ENCODE measurements around the gene SLC38A3. TPM values are rescaled to one million over a fixed set of nuclear protein-coding genes. Genes with fewer than 3 reads are reported as not detected.

SLC38A3 gene
- total and polyA plus RNA-seq, 2 donors (not counting 3 experiments of a cell fraction or from before 2014, with no cell fraction given) = 0.60 to 1.1 TPM

DNA sequence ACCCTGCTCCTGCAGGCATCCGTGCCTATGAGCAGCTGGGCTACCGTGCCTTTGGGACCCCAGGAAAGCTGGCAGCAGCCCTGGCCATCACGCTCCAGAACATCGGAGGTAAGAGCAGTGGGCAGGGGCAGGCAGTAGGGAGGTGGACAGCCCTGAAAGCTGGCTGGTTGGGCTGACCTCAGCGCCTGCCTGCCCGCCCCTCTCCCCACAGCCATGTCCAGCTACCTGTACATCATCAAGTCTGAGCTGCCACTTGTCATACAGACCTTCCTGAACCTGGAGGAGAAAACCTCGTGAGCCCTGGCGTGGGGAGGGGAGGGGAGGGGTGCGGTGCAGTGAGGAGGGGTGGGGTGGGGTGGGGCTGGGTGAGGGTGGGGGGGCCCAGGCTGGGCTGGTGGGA, 10.5 kb downstream of the SLC38A3 start:
- intact Hi-C loops (cut with micrococcal nuclease) (no loop called here), dilution Hi-C loops (cut with MboI; ENCODE audit: extremely low pct_ligation_motif_present, low sequenced_read_pairs) (no loop called here)
- FAIRE-seq = no peak
- no peak overlapping the region for H2AFZ ChIP-seq (ENCODE audit: low read depth, low read length)
- no TSS peak for BruUV-seq (replicated peaks)
- no peak overlapping the region for H3K4me2 ChIP-seq (ENCODE audit: insufficient read depth, low read length)
- CTCF ChIA-PET = interaction anchor here (0.6 to 7.3 kb wide), 5 partner anchors 11 to 64 kb away, joined by 3 to 55 read pairs (median 6); no protein-coding TSS in a partner anchor
- POLR2A ChIA-PET = no interaction called here
- no peak for DNase-seq (ENCODE audit: low read depth, low spot score)
- H3K27ac ChIP-seq (ENCODE audit: insufficient read depth, low read depth, low read length) = no peak overlapping the region
- TF ChIP-seq POLR2AphosphoS5 (IDR thresholded peaks at IDR 0.05; ENCODE audit: insufficient read depth, low read depth, low read length) (no peak), POLR2A (IDR thresholded peaks at IDR 0.05; ENCODE audit: low read depth, low read length) (no peak), MAX (IDR thresholded peaks at IDR 0.05; ENCODE audit: insufficient read depth, insufficient read length) (no peak), CTCF (IDR thresholded peaks at IDR 0.05; ENCODE audit: extremely low read depth in 1 of 2, insufficient read depth in 1 of 2, low read depth in 1 of 2, low read length in 2 of 2) (no peak), FOS (IDR thresholded peaks at IDR 0.05; ENCODE audit: borderline replicate concordance, insufficient read depth, low read length) (no peak), GATA2 (IDR thresholded peaks at IDR 0.05; ENCODE audit: insufficient read depth, insufficient read length, low read depth, low read length) (no peak), MYC (IDR thresholded peaks at IDR 0.05; ENCODE audit: low read depth, low read length) (no peak), EZH2 (IDR thresholded peaks at IDR 0.05; ENCODE audit: borderline replicate concordance, low read depth, low read length, severe bottlenecking) (no peak), JUN (IDR thresholded peaks at IDR 0.05; ENCODE audit: borderline replicate concordance, insufficient read depth, insufficient read length, low read depth) (no peak)
- no peaks in the 10 kb centered on the region for H3K36me3 ChIP-seq (ENCODE audit: control insufficient read depth in 2 of 2, extremely low read depth in 1 of 2, insufficient read depth in 2 of 2, low read length in 2 of 2)
- no peak overlapping the region for H3K9ac ChIP-seq (replicated peaks; ENCODE audit: extremely low read depth, insufficient read depth, low read length)
- H3K9me1 ChIP-seq (replicated peaks; ENCODE audit: control insufficient read depth, extremely low read depth, insufficient read depth, low read length) = no peaks in the 10 kb centered on the region
- H4K20me1 ChIP-seq (replicated peaks; ENCODE audit: control insufficient read depth, extremely low read depth, insufficient read depth, low read length) = no peaks in the 10 kb centered on the region
- no peaks in the 10 kb centered on the region for H3K4me1 ChIP-seq (ENCODE audit: control insufficient read depth, extremely low read depth, insufficient read depth, low read length)
- H3K79me2 ChIP-seq (ENCODE audit: control insufficient read depth, insufficient read depth, low read length) = no peaks in the 10 kb centered on the region
- H3K27me3 ChIP-seq (ENCODE audit: control insufficient read depth in 2 of 2, insufficient read depth in 2 of 2, low read length in 2 of 2) = no peaks in the 10 kb centered on the region
- H3K4me3 ChIP-seq (replicated peaks in 1 of 3; ENCODE audit: insufficient read depth in 1 of 3, low read depth in 1 of 3, low read length in 3 of 3) = no peak overlapping the region
- no peaks in the 10 kb centered on the region for H3K9me3 ChIP-seq (replicated peaks; ENCODE audit: control insufficient read depth, insufficient read depth, low read length)
